ENCODE results near the gene FAM83B.

The FAM83B gene

GRCh38 chr6:54856129-54856528, 9.6 kb downstream of the FAM83B start:
- DNase-seq (ENCODE audit: low spot score), result no peak
- ChIA-PET CTCF (no interaction called here), POLR2A (ENCODE audit: low non-redundant PET) (no interaction called here)
- no peak for TF ChIP-seq CTCF (conservative IDR thresholded peaks at IDR 0.05; ENCODE audit: low read depth)
- H3K27ac ChIP-seq, result no peak overlapping the region

GRCh38 chr6:54860132-54860531, 13.6 kb downstream of the FAM83B start:
- ChIA-PET CTCF (interaction anchor here (0.6 kb wide), 1 partner anchor 327 kb away, joined by 4 read pairs; no protein-coding TSS in a partner anchor), POLR2A (ENCODE audit: low non-redundant PET) (no interaction called here)
- no peak overlapping the region for H3K27ac ChIP-seq
- no peak for DNase-seq (ENCODE audit: low spot score)
- TF ChIP-seq CTCF (conservative IDR thresholded peaks at IDR 0.05; ENCODE audit: low read depth), result no peak

- ChIA-PET CTCF (interaction anchor here (0.6 kb wide), 1 partner anchor 328 kb away, joined by 4 read pairs; no protein-coding TSS in a partner anchor), POLR2A (ENCODE audit: low non-redundant PET) (no interaction called here)
- no peak for DNase-seq (ENCODE audit: low spot score)
- no peak for TF ChIP-seq CTCF (conservative IDR thresholded peaks at IDR 0.05; ENCODE audit: low read depth)
- no peak overlapping the region for H3K27ac ChIP-seq
Observed at GRCh38 chr6:54860739-54861138, 14.2 kb downstream of the FAM83B start.

GRCh38 chr6:54861905-54862616, 15.5 kb downstream of the FAM83B start:
- H3K27ac ChIP-seq, result no peak overlapping the region
- DNase-seq (ENCODE audit: low spot score), result no peak
- ChIA-PET CTCF (interaction anchor here (0.7 kb wide), 1 partner anchor 18 kb away, joined by 4 read pairs; no protein-coding TSS in a partner anchor), POLR2A (ENCODE audit: low non-redundant PET) (no interaction called here)
- no peak for TF ChIP-seq CTCF (conservative IDR thresholded peaks at IDR 0.05; ENCODE audit: low read depth)

GRCh38 chr6:54864272-54864671, 17.7 kb downstream of the FAM83B start:
- DNase-seq (ENCODE audit: low spot score), result no peak
- TF ChIP-seq CTCF (conservative IDR thresholded peaks at IDR 0.05; ENCODE audit: low read depth), result no peak
- ChIA-PET POLR2A (ENCODE audit: low non-redundant PET) (interaction anchor here (0.6 kb wide), 1 partner anchor 212 kb away, joined by 3 read pairs; no protein-coding TSS in a partner anchor), CTCF (no interaction called here)
- no peak overlapping the region for H3K27ac ChIP-seq

GRCh38 chr6:54865091-54865631, 18.6 kb downstream of the FAM83B start:
- ChIA-PET POLR2A (ENCODE audit: low non-redundant PET) (no interaction called here), CTCF (no interaction called here)
- H3K27ac ChIP-seq, result no peak overlapping the region
- DNase-seq (ENCODE audit: low spot score), result no peak
- no peak for TF ChIP-seq CTCF (conservative IDR thresholded peaks at IDR 0.05; ENCODE audit: low read depth)
